ENCODE results near the gene CLEC16A. TPM values are rescaled to one million over a fixed set of nuclear protein-coding genes. Genes with fewer than 3 reads are reported as not detected.

The CLEC16A gene
- total RNA-seq, 1 donor from 2014 or later, result 57.6 TPM

- DNase-seq (peak; percentile 31), ATAC-seq (ENCODE audit: low read depth) (peak; percentile 76)
- Mint-ChIP-seq H3K27ac (no peak overlapping the region), H3K4me3 (no peak overlapping the region), H3K9me3 (peaks cover 9% of the 10 kb centered on the region), H3K36me3 (ENCODE audit: low read depth) (no peaks in the 10 kb centered on the region), H3K27me3 (peaks cover 7% of the 10 kb centered on the region), H3K4me1 (peaks cover 18% of the 10 kb centered on the region)
- CTCF ChIA-PET, result interaction anchor here (1.0 to 1.5 kb wide), 2 partner anchors 20 to 29 kb away, joined by 3 read pairs; no protein-coding TSS in a partner anchor
- intact Hi-C loops (cut with micrococcal nuclease), result no loop called here
- POLR2A ChIA-PET, result interaction anchor here (0.5 to 3.3 kb wide), 6 partner anchors 12 to 590 kb away, joined by 3 to 31 read pairs (median 5); partner anchors contain the start of gene SOCS1
- TF ChIP-seq, protein P1, sequence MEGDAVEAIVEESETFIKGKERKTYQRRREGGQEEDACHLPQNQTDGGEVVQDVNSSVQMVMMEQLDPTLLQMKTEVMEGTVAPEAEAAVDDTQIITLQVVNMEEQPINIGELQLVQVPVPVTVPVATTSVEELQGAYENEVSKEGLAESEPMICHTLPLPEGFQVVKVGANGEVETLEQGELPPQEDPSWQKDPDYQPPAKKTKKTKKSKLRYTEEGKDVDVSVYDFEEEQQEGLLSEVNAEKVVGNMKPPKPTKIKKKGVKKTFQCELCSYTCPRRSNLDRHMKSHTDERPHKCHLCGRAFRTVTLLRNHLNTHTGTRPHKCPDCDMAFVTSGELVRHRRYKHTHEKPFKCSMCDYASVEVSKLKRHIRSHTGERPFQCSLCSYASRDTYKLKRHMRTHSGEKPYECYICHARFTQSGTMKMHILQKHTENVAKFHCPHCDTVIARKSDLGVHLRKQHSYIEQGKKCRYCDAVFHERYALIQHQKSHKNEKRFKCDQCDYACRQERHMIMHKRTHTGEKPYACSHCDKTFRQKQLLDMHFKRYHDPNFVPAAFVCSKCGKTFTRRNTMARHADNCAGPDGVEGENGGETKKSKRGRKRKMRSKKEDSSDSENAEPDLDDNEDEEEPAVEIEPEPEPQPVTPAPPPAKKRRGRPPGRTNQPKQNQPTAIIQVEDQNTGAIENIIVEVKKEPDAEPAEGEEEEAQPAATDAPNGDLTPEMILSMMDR (IDR thresholded peaks at IDR 0.05), result no peak
Observed at GRCh38 chr16:11212798-11213196, 268.4 kb downstream of the CLEC16A start.

GRCh38 chr16:11213373-11213772, 269.0 kb downstream of the CLEC16A start:
- Mint-ChIP-seq H3K4me1 (peaks cover 18% of the 10 kb centered on the region), H3K27ac (no peak overlapping the region), H3K36me3 (ENCODE audit: low read depth) (no peaks in the 10 kb centered on the region), H3K4me3 (no peak overlapping the region), H3K27me3 (peaks cover 7% of the 10 kb centered on the region), H3K9me3 (peaks cover 9% of the 10 kb centered on the region)
- CTCF ChIA-PET, result interaction anchor here (1.0 kb wide), 1 partner anchor 20 kb away, joined by 3 read pairs; no protein-coding TSS in a partner anchor
- intact Hi-C loops (cut with micrococcal nuclease), result no loop called here
- ATAC-seq (ENCODE audit: low read depth) (no peak), DNase-seq (no peak)
- POLR2A ChIA-PET, result interaction anchor here (0.5 to 3.3 kb wide), 8 partner anchors 10 to 590 kb away, joined by 3 to 31 read pairs (median 4); partner anchors contain the start of gene SOCS1
- TF ChIP-seq, protein P1 (IDR thresholded peaks at IDR 0.05), result no peak

DNA sequence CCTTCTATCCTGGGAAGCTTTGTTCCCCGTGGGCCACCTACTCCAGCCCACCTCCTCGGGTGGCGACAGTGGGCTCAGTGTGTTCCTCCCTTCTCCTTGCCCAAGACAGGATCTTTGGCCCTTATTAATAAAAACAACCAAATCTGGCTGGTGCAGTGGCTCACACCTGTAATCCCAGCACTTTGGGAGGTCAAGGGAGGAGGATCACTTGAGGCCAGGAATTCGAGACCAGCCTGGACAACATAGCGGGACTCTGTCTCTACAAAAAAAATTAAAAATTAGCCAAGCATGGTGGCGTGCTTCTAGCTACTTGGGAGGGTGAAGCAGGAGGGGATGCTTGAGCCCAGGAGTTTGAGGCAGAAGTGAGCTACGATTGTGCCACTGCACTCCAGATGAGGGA, 269.4 kb downstream of the CLEC16A start:
- TF ChIP-seq, protein P1 (IDR thresholded peaks at IDR 0.05), result no peak

DNA sequence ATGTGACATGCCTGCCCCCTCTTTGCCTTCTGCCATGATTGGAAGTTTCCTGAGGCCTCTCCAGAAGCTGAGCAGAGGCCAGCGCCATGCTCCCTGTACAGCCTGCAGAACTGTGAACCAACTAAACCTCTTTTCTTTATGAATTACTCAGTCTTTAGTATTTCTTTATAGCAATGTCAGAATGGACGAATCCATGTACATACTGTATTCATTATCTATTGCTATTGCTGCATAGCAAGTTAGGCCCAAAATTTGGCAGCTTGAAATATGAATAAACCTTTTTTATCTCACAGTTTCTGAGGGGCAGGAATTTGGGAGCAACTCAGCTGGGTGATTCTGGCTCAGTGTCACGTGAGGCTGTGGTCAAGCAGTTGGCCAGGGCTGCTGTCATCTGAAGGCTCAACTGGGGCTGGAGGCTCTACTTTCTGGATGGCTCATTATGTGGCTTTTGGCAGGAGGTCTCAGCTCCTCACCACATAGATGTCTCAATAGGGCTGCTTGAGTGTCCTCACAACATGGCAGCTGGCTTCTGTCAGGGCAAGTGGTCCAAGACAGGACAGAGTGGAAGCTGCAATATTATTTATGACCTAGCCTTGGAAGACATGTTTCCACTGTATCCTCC, 271.7 kb downstream of the CLEC16A start:
- POLR2A ChIA-PET, result interaction anchor here (0.9 to 1.4 kb wide), 3 partner anchors 10 to 36 kb away, joined by 3 to 8 read pairs (median 4); no protein-coding TSS in a partner anchor
- peaks cover 17% of the 10 kb centered on the region for H3K4me1 Mint-ChIP-seq
- TF ChIP-seq, protein P1 (IDR thresholded peaks at IDR 0.05), result no peak
- no peaks in the 10 kb centered on the region for H3K36me3 Mint-ChIP-seq (ENCODE audit: low read depth)
- peaks cover 9% of the 10 kb centered on the region for H3K9me3 Mint-ChIP-seq
- CTCF ChIA-PET, result interaction anchor here (1.2 kb wide), 1 partner anchor 252 kb away, joined by 3 read pairs; no protein-coding TSS in a partner anchor
- DNase-seq, result no peak
- H3K27ac Mint-ChIP-seq, result no peak overlapping the region
- no peak for ATAC-seq (ENCODE audit: low read depth)
- peaks cover 7% of the 10 kb centered on the region for H3K27me3 Mint-ChIP-seq
- intact Hi-C loops (cut with micrococcal nuclease), result no loop called here
- no peak overlapping the region for H3K4me3 Mint-ChIP-seq

More for the DNA sequence above, 269.4 kb downstream of the CLEC16A start:
- ATAC-seq (ENCODE audit: low read depth) (no peak), DNase-seq (no peak)
- H3K9me3 Mint-ChIP-seq, result peaks cover 9% of the 10 kb centered on the region
- H3K27me3 Mint-ChIP-seq, result peaks cover 7% of the 10 kb centered on the region
- no peak overlapping the region for H3K4me3 Mint-ChIP-seq
- ChIA-PET CTCF (interaction anchor here (1.0 kb wide), 1 partner anchor 19 kb away, joined by 3 read pairs; no protein-coding TSS in a partner anchor), POLR2A (interaction anchor here (0.9 to 3.3 kb wide), 4 partner anchors 11 to 57 kb away, joined by 3 to 31 read pairs (median 4); no protein-coding TSS in a partner anchor)
- no peak overlapping the region for H3K27ac Mint-ChIP-seq
- intact Hi-C loops (cut with micrococcal nuclease), result no loop called here
- H3K36me3 Mint-ChIP-seq (ENCODE audit: low read depth), result no peaks in the 10 kb centered on the region
- H3K4me1 Mint-ChIP-seq, result peaks cover 20% of the 10 kb centered on the region
